ENCODE data around the gene OSBPL10.

GRCh38 chr3:31823184-31823583 is 157.9 kb downstream of the OSBPL10 start:
- TF ChIP-seq CTCF (IDR thresholded peaks at IDR 0.05) (no peak), POLR2AphosphoS5 (IDR thresholded peaks at IDR 0.05) (no peak)
